C1 segment of cervical spinal cord (tissue), 14 donors: Measurements from ENCODE around the gene TIA1.
"Not testable (repeated sequence)": the region's sequence is repeated elsewhere in the genome, so short reads cannot be mapped to it uniquely, and the experiment has no call there.

ENCODE experiments used
- DNase-seq, 14 donors: peaks; one replicate each; lab custom pipeline; 2025; lab: John Stamatoyannopoulos, UW

TIA1 gene, protein sequence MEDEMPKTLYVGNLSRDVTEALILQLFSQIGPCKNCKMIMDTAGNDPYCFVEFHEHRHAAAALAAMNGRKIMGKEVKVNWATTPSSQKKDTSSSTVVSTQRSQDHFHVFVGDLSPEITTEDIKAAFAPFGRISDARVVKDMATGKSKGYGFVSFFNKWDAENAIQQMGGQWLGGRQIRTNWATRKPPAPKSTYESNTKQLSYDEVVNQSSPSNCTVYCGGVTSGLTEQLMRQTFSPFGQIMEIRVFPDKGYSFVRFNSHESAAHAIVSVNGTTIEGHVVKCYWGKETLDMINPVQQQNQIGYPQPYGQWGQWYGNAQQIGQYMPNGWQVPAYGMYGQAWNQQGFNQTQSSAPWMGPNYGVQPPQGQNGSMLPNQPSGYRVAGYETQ

DNA sequence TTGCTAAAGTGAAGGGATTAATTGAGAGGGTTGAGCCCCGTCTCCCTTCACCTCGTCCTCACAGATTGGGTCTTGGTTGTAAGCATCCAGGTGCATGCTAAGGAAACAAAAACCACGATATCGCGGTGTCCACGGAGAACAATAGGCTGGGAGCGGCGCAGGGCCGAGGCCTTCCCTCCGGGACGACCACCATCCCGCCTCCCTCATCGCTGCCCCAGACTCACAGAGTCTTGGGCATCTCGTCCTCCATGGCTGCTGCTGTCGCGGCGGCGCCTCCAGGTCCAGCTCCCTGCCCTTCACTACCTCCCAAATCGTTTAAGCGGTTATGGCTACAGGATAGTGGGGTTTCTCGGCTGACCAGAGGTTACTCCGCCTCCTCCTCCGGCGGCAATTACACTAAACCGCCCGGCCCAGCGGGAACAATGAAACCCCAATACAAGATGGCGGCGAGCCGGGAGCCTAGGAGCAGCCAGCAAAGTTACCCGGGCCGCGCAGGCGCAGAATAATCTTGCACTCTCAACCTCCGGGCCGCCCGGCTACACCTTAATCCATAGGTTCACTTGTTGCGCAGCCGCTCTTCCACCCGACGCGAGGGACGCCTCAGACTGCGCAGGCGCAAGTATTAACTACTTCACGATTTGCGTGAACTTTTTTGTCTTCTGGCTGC, at the start of gene TIA1:
TIA1 (minus strand) TSS at position 448 of the 667 bp plus-strand sequence; CDS start at position 250, 198 bp downstream.
- DNase-seq, result peak; percentile 63 to 98 (median 92)

- DNase-seq, result not testable (repeated sequence)
Observed at GRCh38 chr2:70297828-70298227, 49.4 kb upstream of the TIA1 start.

GRCh38 chr2:70283500-70284191, 35.2 kb upstream of the TIA1 start:
- no peak for DNase-seq

GRCh38 chr2:70282439-70282838, 34.0 kb upstream of the TIA1 start:
- no peak for DNase-seq

GRCh38 chr2:70280242-70280798, 31.9 kb upstream of the TIA1 start:
- DNase-seq, result no peak

DNA sequence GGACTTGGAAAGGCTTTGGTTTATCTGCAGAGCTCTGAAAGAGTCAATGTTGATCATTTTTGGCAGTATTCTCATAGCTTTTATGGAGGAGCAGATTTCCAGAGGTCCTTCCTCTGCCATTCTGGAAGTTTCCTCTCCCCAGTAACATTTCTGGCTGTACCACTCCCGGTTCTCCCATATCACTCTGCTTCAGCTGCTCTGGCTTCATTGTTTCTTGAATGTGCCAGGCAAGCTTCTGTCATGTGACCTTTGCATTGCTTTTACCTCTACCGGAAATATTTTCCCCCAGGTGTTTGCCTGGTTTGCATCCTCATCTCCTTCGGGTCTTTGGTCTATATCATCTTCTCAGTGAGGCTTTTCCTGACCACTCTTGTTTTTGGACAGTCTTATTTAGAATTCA, 21.9 kb upstream of the TIA1 start:
- no peak for DNase-seq

GRCh38 chr2:70269422-70270302, 21.2 kb upstream of the TIA1 start:
- not testable (repeated sequence) for DNase-seq

DNA sequence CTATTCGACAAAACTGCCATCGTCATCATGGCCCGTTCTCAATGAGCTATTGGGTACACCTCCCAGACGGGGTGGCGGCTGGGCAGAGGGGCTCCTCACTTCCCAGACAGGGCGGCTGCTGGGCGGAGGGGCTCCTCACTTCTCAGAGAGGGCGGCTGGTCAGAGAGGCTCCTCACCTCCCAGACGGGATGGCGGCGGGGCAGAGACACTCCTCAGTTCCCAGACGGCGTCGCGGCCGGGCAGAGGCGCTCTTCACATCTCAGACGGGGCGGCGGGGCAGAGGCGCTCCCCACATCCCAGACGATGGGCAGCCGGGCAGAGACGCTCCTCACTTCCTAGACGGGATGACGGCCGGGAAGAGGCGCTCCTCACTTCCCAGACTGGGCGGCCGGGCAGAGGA, 18.5 kb upstream of the TIA1 start:
- not testable (repeated sequence) for DNase-seq

GRCh38 chr2:70261501-70261900, 13.1 kb upstream of the TIA1 start:
- no peak for DNase-seq

DNA sequence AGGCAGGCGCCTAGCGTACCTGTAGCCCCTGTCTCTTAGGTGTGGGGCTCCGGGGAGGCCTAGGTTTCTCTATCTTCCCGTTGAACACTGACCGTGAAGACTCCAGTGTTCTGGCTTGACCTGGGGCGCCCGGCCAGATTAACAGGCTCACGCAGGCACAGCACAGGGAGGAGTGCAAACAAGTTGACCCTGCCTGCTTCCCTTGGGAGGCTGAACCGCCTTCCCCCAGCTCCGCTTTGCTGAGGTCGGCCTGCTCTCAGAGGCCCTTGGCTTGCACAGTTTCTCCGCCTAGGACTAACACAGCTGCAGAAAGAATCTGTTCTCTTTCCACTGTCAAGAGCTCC, 10.1 kb upstream of the TIA1 start:
- peak in 8 of 14 donors; percentile 31 to 66 (median 40) for DNase-seq

- DNase-seq, result no peak
Observed at GRCh38 chr2:70255637-70256314, 7.3 kb upstream of the TIA1 start.

DNA sequence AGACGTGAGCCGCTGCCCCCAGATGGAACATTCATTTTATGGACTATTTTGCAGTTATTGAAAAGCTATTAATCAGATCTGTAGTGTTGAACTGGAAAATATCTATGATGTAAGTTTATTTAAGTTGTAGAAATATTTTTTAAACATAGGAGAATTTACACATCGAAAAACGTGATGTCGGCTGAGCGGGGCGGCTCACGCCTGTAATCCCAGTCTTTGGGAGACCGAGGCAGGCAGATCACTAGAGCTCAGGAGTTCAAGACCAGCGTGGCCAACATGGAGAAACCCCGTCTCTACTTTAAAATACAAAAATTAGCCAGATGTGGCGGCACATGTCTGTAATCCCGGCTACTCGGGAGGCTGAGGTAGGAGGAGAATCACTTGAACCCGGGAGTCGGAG, 2.0 kb upstream of the TIA1 start:
- DNase-seq, result no peak

DNA sequence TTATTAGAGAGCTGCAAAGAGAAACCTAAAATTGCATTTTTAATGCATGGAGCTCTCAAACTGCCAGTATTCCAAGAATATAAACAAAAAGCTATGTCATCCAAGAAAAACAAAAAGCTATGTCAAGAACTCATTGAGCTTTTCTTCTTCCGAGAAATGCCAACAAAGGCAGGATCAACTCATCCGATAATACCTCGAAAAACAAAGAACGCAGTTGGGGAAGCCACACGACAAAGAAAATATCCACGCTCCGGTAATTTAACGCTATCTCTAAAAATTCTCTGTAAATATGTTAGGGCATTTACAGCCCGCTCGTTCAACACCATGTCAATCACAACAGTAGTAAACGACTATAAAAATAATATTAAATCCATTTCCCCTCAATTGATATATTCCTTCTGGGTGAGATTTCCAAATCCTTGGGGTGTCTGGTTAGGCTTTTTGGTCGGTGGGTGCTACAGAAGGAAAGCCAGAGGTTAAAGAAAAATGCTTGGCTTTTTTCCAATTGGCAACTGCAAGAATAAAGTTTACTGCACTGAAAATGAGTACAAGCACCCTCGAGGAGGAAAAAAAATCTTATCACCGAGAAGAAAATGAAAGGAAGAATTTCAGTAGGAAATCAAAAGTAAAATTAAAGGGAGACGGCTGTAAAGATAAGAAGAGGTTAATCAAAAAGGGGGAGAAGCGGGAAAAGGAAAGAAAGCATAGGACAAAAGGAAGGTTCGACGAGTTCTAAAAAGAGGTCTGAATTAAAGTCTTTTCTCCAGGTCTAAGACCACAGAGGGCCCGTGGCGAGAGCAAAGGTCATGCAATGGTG, 856 bp downstream of the TIA1 start:
- peak in 2 of 14 donors; percentile 10 to 19 for DNase-seq

DNA sequence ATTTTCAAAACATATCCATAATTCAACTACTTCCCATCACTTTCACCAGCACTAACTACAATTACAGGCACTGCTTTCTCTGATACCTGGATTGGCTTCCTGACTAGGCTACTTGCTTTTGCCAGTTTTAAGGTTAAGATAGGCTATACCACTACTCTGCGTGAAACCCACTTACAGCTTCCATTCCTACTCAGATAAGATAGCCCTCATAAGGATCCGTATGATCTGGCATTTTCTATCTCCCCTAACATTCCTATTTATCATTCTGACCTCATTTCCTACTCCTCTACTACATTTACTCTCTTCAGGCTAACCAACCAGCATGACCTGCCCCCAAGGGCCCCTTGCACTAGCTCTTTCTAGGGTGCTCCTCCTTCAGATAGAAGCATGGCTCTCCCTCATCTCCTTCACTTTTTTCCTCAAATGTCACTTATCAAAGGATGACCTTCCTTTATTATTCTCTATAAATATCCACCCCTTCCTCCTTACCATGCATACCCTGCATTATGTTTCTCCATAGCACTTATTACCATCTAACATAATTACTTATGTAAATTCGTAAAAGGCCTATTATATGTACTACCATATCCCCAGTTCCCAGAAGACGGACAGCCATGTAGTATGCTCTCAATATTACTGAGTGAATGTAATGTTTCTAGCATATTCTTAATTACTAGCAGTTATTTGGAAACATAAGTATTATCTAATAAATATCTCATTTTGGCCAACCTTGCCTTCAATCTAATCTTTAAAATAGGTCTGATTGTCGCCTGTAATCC, 4.4 kb downstream of the TIA1 start:
- DNase-seq, result no peak

- no peak for DNase-seq
Observed at GRCh38 chr2:70242552-70242951, 5.9 kb downstream of the TIA1 start.

DNA sequence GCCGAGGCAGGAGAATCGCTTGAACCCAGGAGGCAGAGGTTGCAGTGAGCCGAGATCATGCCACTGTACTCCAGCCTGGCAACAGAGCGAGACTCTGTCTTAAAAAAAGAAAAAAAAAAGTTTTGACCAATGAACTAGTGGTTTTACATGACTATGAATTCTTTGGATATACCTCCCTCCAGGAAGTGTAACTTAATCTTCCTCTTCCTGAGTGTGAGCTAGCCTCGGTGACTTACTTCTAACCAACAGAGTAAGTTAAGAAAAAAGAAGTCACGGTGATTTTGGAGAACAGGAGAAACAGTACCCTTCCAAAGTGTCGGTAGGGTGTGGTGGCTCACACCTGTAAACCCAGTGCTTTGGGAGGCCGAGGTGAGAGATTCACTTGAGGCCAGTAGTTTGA, 7.1 kb downstream of the TIA1 start:
- DNase-seq, result no peak

- no peak for DNase-seq
Observed at GRCh38 chr2:70240599-70240998, 7.8 kb downstream of the TIA1 start.

DNA sequence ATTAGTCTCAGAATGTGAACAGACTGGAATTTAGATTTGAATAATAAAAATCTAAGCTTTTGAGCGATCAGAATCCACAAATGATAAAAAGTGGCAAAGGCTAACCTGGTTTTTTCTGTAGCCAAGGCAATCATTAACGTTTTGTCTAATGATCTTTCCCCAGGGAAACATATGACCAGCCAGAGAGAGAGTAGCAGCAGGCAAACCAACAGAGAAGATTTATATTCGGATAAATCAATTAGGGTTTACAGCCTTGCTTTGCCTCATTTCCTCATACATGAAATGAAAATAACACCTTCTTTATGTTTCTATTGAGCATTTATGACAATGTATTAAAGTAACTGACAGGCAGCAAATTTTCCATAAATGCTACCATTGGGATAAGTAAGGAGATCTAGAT, 14.5 kb downstream of the TIA1 start:
- no peak for DNase-seq

GRCh38 chr2:70226781-70227180, 21.6 kb downstream of the TIA1 start:
- no peak for DNase-seq
